NCI-H345 (cell line): ENCODE results near the gene SLC35A1.
"Not testable (repeated sequence)": the region's sequence is repeated elsewhere in the genome, so short reads cannot be mapped to it uniquely, and the experiment has no call there.

Experiments used
- DNase-seq: peaks from one replicate; lab custom pipeline; 2025; lab: John Stamatoyannopoulos, UW

SLC35A1 gene

GRCh38 chr6:87472525-87473418 is at the start of gene SLC35A1:
Gene SLC35A1, plus strand, starts transcription at chr6:87472974. Its CDS starts 30 bp downstream, at chr6:87473004.
- peak; percentile 89 for DNase-seq

GRCh38 chr6:87426789-87427188 is 46.0 kb upstream of the SLC35A1 start:
- DNase-seq = no peak

GRCh38 chr6:87430499-87430898 is 42.3 kb upstream of the SLC35A1 start:
- no peak for DNase-seq

- no peak for DNase-seq
Observed at GRCh38 chr6:87431263-87431662, 41.5 kb upstream of the SLC35A1 start.

- no peak for DNase-seq
Observed at GRCh38 chr6:87436435-87436834, 36.3 kb upstream of the SLC35A1 start.

GRCh38 chr6:87441711-87442110 is 31.1 kb upstream of the SLC35A1 start:
- no peak for DNase-seq

GRCh38 chr6:87444362-87444761 is 28.4 kb upstream of the SLC35A1 start:
- DNase-seq = no peak

GRCh38 chr6:87465051-87465450 is 7.7 kb upstream of the SLC35A1 start:
- DNase-seq = no peak

- peak; percentile 14 for DNase-seq
Observed at GRCh38 chr6:87473419-87473903, 687 bp downstream of the SLC35A1 start.

- DNase-seq = no peak
Observed at GRCh38 chr6:87481931-87482330, 9.2 kb downstream of the SLC35A1 start.

- no peak for DNase-seq
Observed at GRCh38 chr6:87482366-87482765, 9.6 kb downstream of the SLC35A1 start.

- DNase-seq = no peak
Observed at GRCh38 chr6:87483929-87484328, 11.2 kb downstream of the SLC35A1 start.

GRCh38 chr6:87484491-87484890 is 11.7 kb downstream of the SLC35A1 start:
- no peak for DNase-seq

GRCh38 chr6:87487555-87487954 is 14.8 kb downstream of the SLC35A1 start:
- DNase-seq = no peak

- DNase-seq = not testable (repeated sequence)
Observed at GRCh38 chr6:87489326-87489725, 16.6 kb downstream of the SLC35A1 start.

- DNase-seq = no peak
Observed at GRCh38 chr6:87494761-87495422, 22.1 kb downstream of the SLC35A1 start.

GRCh38 chr6:87498048-87498447 is 25.3 kb downstream of the SLC35A1 start:
- DNase-seq = no peak

GRCh38 chr6:87501809-87502572 is 29.2 kb downstream of the SLC35A1 start:
- no peak for DNase-seq

- DNase-seq = no peak
Observed at GRCh38 chr6:87504441-87504840, 31.7 kb downstream of the SLC35A1 start.

GRCh38 chr6:87514831-87515230 is 42.1 kb downstream of the SLC35A1 start:
- no peak for DNase-seq

- DNase-seq = no peak
Observed at GRCh38 chr6:87518453-87518852, 45.7 kb downstream of the SLC35A1 start.

- DNase-seq = no peak
Observed at GRCh38 chr6:87522686-87523085, 49.9 kb downstream of the SLC35A1 start.
